Caki2 (cell line): Measurements from ENCODE around the gene DCLK3. TPM values are rescaled to one million over a fixed set of nuclear protein-coding genes. Genes with fewer than 3 reads are reported as not detected.

Experiments used
- DNase-seq: peaks from one replicate; pipeline ENCODE4 v3.0.0-alpha.2; 2015; ENCODE audit warnings: low read depth
- in situ Hi-C: cut with HindIII; loops from 2 replicates; pipeline ENCODE4 v1.10.0; 2016; ENCODE audit warnings: low sequenced_read_pairs, low pct_unique_long_range_greater_than_20kb, mixed read lengths
- total RNA-seq: library from RNA; depleted of rRNA; stranded (reverse); fragments of >200 nt; shearing (Covaris generic); gene quantifications from 2 replicates; pipeline ENCODE4 v1.2.3, GENCODE V29; 2014; ENCODE audit warnings: low replicate concordance

The DCLK3 gene
- total RNA-seq, 1 experiment from 2014 or later = not detected

DNA sequence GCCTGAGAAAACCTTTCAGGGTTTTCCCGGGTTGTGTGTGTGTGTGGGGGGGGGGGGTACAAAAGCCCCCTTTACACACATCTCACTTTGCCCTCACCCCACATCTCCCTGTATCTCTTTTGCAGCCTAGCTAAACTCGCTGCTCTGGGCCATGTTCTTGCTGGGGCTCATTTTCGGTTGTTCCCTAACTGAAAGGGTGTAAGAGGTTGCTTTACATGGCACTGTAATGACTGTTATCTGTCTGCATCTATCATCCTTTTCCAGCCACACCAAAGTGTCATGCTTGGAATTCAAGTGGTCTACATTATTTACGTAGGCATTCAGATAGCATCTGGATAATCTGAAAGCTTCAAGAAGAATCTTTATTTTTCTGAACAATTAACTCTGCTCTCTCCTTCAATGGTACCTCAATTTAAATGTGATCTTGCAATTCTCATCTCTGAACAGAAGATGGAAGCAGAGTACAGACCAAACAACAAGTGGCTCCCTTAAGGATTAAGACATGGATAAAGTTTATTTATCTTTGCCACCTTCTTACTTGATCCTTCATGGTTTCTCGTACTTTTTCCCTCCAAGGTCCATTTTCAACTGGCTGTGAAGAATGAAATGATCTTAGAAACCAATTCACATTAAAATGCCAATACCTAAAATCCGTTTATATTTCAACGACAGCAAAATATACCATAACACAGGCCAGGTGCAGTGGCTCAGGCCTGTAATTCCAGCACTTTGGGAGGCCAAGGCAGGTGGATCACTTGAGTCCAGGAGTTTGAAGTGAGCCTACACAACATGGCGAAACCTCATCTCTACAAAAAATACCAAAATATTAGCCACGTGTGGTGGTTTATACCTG lies 34.9 kb downstream of the DCLK3 start:
- in situ Hi-C loops = no loop called here
- DNase-seq = peak; percentile 31

- peak; percentile 52 for DNase-seq
- in situ Hi-C loops = no loop called here
Observed at GRCh38 chr3:36714343-36715086, 49.8 kb downstream of the DCLK3 start.

- DNase-seq = no peak
- in situ Hi-C loops = no loop called here
Observed at GRCh38 chr3:36713904-36714303, 50.4 kb downstream of the DCLK3 start.

- no peak for DNase-seq
- in situ Hi-C loops = no loop called here
Observed at GRCh38 chr3:36710606-36711005, 53.7 kb downstream of the DCLK3 start.

GRCh38 chr3:36709826-36710365 lies 54.5 kb downstream of the DCLK3 start:
- DNase-seq = no peak
- in situ Hi-C loops = no loop called here

DNA sequence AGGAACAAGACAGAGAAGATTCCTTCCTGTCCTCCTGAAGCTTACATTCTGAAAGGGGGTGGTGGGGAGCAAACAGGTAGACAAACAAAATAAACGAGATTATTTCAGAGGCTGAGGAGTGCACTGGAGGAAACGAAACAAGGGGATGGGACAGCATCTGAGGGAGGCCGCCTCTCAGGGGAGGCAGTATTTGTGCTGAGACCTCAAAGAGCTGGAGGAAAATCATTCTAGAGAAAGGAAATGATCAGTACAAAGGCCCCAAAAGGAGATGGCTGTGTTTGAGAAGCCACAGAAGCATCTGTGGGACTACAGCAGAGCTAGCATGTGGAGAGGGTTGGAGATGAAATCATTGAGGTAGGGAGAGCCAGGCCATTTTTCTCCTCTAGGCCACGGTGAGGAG lies 55.1 kb downstream of the DCLK3 start:
- in situ Hi-C loops = no loop called here
- no peak for DNase-seq

GRCh38 chr3:36707623-36708409 lies 56.5 kb downstream of the DCLK3 start:
- peak; percentile 37 for DNase-seq
- in situ Hi-C loops = no loop called here

- in situ Hi-C loops = no loop called here
- DNase-seq = no peak
Observed at GRCh38 chr3:36705015-36705414, 59.3 kb downstream of the DCLK3 start.

GRCh38 chr3:36704280-36704679 lies 60.1 kb downstream of the DCLK3 start:
- in situ Hi-C loops = no loop called here

DNA sequence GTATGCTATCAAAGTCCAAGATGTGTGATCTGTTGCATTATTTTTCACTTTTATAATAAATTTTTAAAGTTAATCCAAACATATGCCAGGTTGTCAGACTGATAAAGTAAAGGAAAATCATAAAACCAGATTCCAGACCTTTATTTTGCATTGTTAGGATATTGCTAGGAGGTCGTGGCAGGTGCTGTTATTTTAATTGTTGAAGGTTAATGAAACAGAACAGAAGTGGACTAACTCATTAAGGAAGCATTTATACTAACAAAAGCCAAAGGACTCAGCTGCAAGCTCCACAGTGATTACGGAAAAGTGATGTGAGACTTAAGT lies 63.1 kb downstream of the DCLK3 start:
- no peak for DNase-seq
- in situ Hi-C loops = no loop called here

More at GRCh38 chr3:36704280-36704679, 60.1 kb downstream of the DCLK3 start:
- DNase-seq = no peak

DNA sequence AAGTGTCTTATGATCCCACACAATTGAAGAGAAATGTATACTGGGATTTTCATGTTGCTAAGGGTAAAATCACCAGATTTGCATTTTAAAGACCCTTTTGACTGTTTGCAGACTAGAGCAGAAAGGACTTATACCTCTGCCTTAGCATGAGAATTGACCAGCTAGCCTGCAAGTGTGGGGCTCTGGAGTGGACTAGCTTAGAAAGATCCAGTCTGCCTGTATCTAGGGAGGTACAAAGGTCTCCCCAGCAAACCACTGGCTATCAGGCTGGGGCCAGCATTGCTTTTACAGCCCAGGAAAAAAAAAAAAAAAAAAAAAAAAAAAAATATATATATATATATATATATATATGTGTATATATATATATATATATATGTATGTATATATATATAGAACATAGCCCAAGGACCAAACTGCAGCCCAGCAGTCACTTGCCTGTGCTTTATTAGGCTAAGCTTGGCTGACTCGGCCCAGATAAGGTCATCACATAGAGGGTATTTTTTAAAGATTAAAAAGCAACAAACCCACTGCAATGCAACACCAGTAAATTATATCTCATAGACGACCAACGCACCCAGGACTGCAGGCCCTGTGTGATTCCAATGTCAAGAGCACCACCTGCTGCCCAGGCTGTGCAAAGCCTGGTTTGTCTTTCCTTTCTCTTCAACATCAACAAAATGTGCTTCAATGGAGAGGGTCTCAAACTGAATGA lies 63.7 kb downstream of the DCLK3 start:
- DNase-seq = peak; percentile 53
- in situ Hi-C loops = no loop called here

DNA sequence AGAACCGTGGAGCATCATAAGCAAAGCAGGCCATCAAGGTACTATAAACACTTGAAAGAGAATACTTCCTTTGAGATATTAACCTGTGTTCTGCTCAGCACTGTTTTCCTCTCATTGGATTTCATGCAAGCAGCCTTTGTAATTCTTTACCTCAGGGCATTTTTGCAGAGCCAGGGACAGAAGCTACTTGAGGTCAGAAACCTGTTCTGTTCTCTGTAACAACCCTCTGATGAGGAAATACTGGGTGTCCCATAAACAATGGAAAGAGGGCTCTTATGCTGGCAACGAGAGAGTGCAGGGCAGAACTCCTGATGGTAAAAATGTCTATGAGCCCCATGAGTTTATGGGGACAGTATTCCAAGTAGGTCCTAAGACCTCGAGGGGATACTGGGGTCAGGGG lies 66.0 kb downstream of the DCLK3 start:
- no peak for DNase-seq
- in situ Hi-C loops = no loop called here

DNA sequence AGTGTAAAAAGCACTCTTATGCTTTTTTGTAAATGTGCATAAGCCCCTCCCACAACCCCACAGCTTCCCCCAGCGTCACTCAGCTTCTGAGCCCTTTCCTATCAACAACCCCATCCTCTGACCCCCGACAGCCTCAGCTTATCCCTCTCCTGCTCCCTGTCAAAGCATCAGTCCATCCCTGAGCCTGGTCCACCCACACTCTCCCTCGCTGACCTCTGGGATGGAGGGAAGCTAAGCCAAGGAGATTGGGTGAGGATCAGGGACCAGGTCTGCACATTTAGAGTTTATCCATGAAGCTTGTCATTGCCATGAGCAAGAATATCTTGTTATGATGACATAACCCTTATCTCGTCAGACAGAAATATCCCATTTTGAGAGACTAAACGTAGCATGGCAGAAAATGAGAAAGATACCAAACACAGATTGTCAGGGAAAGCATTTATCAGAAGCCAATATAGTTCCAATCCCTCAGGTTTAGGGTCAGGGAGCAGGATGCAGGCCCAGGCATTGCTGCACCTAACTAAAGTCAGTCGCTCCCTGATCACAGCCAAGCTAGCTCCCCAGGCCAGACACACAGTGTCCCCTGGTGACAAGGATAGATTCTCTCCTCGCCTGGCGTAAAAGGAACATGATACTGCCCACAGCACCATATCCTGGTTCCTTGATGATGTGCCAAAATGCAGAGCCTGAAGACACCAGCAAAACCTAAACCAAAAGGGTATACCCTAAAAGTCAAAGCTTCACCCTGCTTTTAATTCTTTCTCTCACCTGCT lies 66.9 kb downstream of the DCLK3 start:
- in situ Hi-C loops = no loop called here
- DNase-seq = no peak

- DNase-seq = no peak
- in situ Hi-C loops = no loop called here
Observed at GRCh38 chr3:36696799-36697198, 67.6 kb downstream of the DCLK3 start.

GRCh38 chr3:36695769-36696137 lies 68.6 kb downstream of the DCLK3 start:
- in situ Hi-C loops = no loop called here
- DNase-seq = no peak

GRCh38 chr3:36695113-36695768 lies 69.1 kb downstream of the DCLK3 start:
- no peak for DNase-seq
- in situ Hi-C loops = no loop called here

DNA sequence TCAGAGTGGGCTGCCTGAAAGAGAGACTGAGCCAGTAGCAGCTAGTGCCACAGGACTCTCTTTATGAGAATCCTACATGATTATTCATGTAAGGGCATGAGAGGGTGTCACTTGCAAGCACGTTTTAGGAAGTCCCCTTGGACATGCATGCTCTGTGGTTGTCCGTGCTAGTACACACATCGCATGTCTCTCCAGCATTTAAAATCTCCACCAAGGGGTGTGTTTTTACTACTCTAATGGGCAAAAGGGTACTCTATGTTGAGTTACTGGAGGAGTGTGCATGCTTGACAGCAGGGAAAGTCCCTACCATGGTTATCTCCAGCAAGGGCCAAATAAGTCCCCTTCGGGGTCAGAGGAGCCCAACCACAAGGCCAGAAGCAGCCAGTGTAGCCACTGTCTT lies 70.7 kb downstream of the DCLK3 start:
- no peak for DNase-seq
- in situ Hi-C loops = no loop called here
